CD4-positive, alpha-beta T cell treated with Interleukin-10 for 1 hour (primary cell): ENCODE measurements around the gene EGLN2.
"Not testable (repeated sequence)": the region's sequence is repeated elsewhere in the genome, so short reads cannot be mapped to it uniquely, and the experiment has no call there.

Experiments used
- DNase-seq: peaks from one replicate; pipeline ENCODE4 v3.0.0-alpha.2; 2020

EGLN2 gene

GRCh38 chr19:40850277-40850676 is 51.3 kb downstream of the EGLN2 start, which contains the start of gene CYP2A6:
Gene CYP2A6 (minus strand): TSS chr19:40850447. CDS start chr19:40850426, 21 bp downstream.
- not testable (repeated sequence) for DNase-seq

GRCh38 chr19:40852467-40853152 is 53.6 kb downstream of the EGLN2 start:
- not testable (repeated sequence) for DNase-seq
